ENCODE data around the gene CNTN4.

DNA sequence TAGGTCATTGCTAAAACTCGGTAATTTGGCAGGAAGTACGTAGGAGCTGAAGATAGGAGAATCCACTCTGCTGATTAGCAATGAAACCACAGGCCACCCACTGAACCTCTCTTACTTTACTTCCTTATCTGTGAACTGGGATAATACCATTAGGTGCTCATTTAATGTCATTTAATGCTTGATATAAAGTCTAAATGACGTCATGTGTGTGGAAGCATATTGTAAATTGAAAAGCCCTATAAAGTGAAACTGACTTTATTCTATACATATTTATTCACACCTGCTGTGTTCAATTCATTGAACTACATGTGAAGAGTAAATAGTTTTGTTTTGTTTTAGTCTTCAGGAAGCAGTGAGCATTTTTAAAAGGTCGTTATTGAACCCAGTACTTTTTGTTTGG is 137.5 kb downstream of the CNTN4 start:
- TF ChIP-seq, protein P1, sequence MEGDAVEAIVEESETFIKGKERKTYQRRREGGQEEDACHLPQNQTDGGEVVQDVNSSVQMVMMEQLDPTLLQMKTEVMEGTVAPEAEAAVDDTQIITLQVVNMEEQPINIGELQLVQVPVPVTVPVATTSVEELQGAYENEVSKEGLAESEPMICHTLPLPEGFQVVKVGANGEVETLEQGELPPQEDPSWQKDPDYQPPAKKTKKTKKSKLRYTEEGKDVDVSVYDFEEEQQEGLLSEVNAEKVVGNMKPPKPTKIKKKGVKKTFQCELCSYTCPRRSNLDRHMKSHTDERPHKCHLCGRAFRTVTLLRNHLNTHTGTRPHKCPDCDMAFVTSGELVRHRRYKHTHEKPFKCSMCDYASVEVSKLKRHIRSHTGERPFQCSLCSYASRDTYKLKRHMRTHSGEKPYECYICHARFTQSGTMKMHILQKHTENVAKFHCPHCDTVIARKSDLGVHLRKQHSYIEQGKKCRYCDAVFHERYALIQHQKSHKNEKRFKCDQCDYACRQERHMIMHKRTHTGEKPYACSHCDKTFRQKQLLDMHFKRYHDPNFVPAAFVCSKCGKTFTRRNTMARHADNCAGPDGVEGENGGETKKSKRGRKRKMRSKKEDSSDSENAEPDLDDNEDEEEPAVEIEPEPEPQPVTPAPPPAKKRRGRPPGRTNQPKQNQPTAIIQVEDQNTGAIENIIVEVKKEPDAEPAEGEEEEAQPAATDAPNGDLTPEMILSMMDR (IDR thresholded peaks at IDR 0.05), result no peak
- TF ChIP-seq POLR2A (IDR thresholded peaks at IDR 0.05), result no peak

Measured in gastroesophageal sphincter (tissue), 3 donors.